GM23338 (cell line): ENCODE data around the gene SYNRG.

Source experiments
- CREB1 ChIP-seq: fragments of 250-450 bp; sonication (Bioruptor Pico); IDR thresholded peaks from 2 replicates; pipeline ENCODE4 v1.5.0; 2020; ENCODE audit warnings: low read depth, mild to moderate bottlenecking, moderate library complexity
- CTCF ChIP-seq, 2 experiments: fragments of 200-600 bp in 1 of 2; sonication (generic) in 1 of 2; conservative IDR thresholded peaks; 2 replicates each; pipeline versions ENCODE4 v1.5.1 to v1.6.1; 2016 to 2017; ENCODE audit warnings: antibody characterized with exemption in 2 of 2, low read depth in 2 of 2, mild to moderate bottlenecking in 2 of 2, moderate library complexity in 1 of 2
- EZH2 ChIP-seq: fragments of 200-600 bp; sonication (generic); IDR thresholded peaks from one replicate; pipeline ENCODE4 v1.8.0; 2017; ENCODE audit warnings: antibody characterized with exemption, mild to moderate bottlenecking, low read depth; ENCODE audit not compliant: unreplicated experiment
- EZH2phosphoT487 ChIP-seq: fragments of 200-600 bp; sonication (generic); IDR thresholded peaks from one replicate; pipeline ENCODE4 v1.8.1; 2018; ENCODE audit warnings: antibody characterized with exemption; ENCODE audit not compliant: unreplicated experiment
- POLR2AphosphoS5 ChIP-seq: IDR thresholded peaks from 2 replicates; pipeline ENCODE4 v1.6.1; 2016; ENCODE audit warnings: antibody characterized with exemption, low read depth
- REST ChIP-seq: IDR thresholded peaks from one replicate; pipeline ENCODE4 v1.6.1; 2018; ENCODE audit warnings: antibody characterized with exemption; ENCODE audit not compliant: unreplicated experiment
- ZNF114 ChIP-seq: fragments of 250-450 bp; sonication (Bioruptor Pico); IDR thresholded peaks from 2 replicates; pipeline ENCODE4 v1.5.0; 2020; ENCODE audit warnings: mild to moderate bottlenecking, moderate library complexity

- TF ChIP-seq CREB1 (CRISPR knock-in tag) = no peak
- TF ChIP-seq REST = no peak
- no peak for TF ChIP-seq CTCF (conservative IDR thresholded peaks at IDR 0.05; ENCODE audit: low read depth in 2 of 2)
- no peak for TF ChIP-seq EZH2
- TF ChIP-seq EZH2phosphoT487 = no peak
- no peak for TF ChIP-seq POLR2AphosphoS5
- no peak for TF ChIP-seq ZNF114 (CRISPR knock-in tag)
Measured at GRCh38 chr17:37502009-37502936, 106.9 kb downstream of the SYNRG start.
